ENCODE measurements around the gene IGFBP3.
"Not testable (repeated sequence)": the region's sequence is repeated elsewhere in the genome, so short reads cannot be mapped to it uniquely, and the experiment has no call there.

IGFBP3 gene, protein sequence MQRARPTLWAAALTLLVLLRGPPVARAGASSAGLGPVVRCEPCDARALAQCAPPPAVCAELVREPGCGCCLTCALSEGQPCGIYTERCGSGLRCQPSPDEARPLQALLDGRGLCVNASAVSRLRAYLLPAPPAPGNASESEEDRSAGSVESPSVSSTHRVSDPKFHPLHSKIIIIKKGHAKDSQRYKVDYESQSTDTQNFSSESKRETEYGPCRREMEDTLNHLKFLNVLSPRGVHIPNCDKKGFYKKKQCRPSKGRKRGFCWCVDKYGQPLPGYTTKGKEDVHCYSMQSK

DNA sequence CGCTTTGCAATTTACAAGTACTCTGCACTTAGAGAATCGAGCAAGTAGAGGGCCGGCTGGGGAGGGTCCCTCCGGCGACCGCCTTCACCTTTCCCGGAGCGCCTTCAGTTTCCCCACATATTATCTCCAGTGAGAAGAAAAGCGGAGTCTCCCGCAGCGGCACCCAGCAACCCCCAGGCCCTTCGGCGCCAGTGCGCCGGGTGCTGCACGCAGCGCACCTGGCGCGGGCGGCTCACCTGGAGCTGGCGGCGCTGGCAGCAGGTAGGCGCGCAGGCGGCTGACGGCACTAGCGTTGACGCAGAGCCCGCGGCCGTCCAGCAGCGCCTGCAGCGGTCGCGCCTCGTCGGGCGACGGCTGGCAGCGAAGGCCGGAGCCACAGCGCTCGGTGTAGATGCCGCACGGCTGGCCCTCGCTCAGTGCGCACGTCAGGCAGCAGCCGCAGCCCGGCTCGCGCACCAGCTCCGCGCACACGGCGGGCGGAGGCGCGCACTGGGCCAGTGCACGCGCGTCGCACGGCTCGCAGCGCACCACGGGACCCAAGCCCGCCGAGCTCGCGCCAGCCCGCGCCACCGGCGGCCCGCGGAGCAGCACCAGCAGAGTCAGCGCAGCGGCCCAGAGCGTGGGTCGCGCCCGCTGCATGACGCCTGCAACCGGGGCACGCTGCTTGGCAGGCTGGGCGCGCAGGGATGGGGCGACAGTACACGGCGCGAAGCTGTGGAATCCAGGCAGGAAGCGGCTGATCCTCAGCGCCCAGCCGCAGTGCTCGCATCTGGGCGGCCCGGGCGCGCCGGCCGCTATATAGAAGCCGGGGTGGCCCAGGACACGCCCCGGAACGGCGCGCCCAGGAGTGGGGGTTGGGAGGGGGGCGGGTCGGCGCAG, at the start of gene IGFBP3:
Gene IGFBP3 (minus strand): TSS at position 771 of the 879 bp plus-strand sequence. CDS start 132 bp downstream, at position 639.
- DNase-seq (ENCODE audit: low spot score) = peak; percentile 78

GRCh38 chr7:45970454-45970853, 49.4 kb upstream of the IGFBP3 start:
- no peak for DNase-seq (ENCODE audit: low spot score)

- DNase-seq (ENCODE audit: low spot score) = peak; percentile 22
These were observed 48.9 kb upstream of the IGFBP3 start for GRCh38 chr7:45969940-45970339.

- no peak for DNase-seq (ENCODE audit: low spot score)
These were observed 47.9 kb upstream of the IGFBP3 start for GRCh38 chr7:45968856-45969541.

- DNase-seq (ENCODE audit: low spot score) = no peak
These were observed 47.2 kb upstream of the IGFBP3 start for GRCh38 chr7:45968312-45968711.

- peak; percentile 22 for DNase-seq (ENCODE audit: low spot score)
These were observed 46.6 kb upstream of the IGFBP3 start for GRCh38 chr7:45967591-45968157.

- DNase-seq (ENCODE audit: low spot score) = peak; percentile 25
These were observed 41.8 kb upstream of the IGFBP3 start for GRCh38 chr7:45962861-45963260.

GRCh38 chr7:45957721-45958120, 36.6 kb upstream of the IGFBP3 start:
- no peak for DNase-seq (ENCODE audit: low spot score)

DNA sequence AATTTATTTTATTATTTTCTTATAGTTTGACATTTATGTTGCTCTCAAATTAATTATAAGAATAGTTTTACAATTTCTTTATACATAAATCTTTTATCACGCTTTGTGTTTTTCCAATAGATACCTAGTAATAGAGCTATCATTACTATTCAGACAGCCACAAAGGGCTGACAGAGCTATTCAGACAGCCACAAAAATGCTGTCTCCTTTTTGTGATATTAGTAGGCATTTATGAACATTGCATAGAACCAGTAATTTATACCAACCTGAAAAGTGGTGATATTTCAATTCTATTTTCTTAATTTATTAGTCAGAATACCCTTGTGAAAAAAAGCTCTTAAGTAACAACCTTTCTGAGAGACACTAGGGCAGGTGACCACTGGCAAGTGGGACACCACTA, 34.2 kb upstream of the IGFBP3 start:
- DNase-seq (ENCODE audit: low spot score) = no peak

DNA sequence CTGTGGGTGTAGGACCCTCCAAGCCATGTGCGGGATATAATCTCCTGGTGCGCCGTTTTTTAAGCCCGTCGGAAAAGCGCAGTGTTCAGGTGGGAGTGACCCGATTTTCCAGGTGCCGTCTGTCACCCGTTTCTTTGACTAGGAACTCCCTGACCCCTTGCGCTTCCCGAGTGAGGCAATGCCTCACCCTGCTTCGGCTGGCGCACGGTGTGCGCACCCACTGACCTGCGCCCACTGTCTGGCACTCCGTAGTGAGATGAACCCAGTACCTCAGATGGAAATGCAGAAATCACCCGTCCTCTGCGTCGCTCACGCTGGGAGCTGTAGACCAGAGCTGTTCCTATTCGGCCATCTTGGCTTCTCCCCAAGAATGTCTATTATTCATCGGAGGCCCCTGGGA, 32.0 kb upstream of the IGFBP3 start:
- not testable (repeated sequence) for DNase-seq (ENCODE audit: low spot score)

DNA sequence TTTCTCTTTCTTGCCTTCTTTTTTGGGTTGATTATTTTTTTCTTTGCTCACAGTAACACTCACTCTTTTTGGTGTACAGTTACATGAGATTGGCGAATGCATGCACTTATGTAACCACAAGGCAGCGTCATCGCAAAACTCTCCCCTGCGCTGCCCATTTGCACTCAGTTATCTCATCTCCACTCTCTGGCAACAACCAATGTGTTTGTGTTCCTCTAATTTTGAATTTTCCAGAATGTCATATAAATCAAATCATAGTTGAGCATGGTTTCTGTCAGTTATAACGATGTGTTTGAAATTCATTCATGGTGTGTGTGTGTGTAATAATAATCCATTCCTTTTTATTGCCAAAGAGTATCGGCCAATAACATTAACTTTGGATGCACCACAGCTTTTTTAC, 23.0 kb upstream of the IGFBP3 start:
- no peak for DNase-seq (ENCODE audit: low spot score)

DNA sequence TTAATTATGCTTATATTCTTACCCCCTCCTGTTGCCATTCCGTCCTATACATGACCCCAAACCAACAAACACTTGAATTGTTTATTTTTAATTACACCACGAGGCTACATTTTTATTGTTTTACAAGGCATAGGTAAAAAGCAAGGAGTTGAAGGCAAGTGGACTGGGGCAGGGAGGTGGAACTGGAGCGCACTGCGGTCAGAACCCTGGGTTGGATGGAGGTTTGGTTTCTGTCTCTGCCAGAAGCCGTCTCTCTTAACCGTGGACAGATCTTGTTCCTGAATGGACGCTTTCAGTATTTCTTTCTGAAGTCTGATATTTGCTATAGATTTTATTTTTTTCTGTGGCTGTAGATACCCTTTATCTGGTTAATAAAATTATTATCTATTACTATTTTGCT, 19.9 kb upstream of the IGFBP3 start:
- no peak for DNase-seq (ENCODE audit: low spot score)

DNA sequence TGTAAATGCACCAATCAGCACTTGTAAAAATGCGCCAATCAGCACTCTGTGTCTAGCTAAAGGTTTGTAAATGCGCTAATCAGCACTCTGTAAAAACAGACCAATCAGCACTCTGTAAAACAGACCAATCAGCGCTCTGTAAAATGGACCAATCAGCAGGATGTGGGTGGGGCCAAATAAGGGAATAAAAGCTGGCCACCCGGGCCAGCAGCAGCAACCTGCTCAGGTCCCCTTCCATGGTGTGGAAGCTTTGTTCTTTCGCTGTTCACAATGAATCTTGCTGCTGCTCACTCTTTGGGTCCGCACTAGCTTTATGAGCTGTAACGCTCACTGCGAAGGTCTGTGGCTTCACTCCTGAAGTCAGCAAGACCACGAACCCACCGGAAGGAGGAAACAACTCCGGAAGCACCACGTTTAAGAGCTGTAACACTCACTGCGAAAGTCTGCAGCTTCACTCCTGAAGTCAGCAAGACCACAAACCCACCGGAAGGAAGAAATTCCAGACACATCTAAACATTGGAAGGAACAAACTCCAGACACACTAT, 19.2 kb upstream of the IGFBP3 start:
- not testable (repeated sequence) for DNase-seq (ENCODE audit: low spot score)

GRCh38 chr7:45939574-45939973, 18.5 kb upstream of the IGFBP3 start:
- DNase-seq (ENCODE audit: low spot score) = no peak

DNA sequence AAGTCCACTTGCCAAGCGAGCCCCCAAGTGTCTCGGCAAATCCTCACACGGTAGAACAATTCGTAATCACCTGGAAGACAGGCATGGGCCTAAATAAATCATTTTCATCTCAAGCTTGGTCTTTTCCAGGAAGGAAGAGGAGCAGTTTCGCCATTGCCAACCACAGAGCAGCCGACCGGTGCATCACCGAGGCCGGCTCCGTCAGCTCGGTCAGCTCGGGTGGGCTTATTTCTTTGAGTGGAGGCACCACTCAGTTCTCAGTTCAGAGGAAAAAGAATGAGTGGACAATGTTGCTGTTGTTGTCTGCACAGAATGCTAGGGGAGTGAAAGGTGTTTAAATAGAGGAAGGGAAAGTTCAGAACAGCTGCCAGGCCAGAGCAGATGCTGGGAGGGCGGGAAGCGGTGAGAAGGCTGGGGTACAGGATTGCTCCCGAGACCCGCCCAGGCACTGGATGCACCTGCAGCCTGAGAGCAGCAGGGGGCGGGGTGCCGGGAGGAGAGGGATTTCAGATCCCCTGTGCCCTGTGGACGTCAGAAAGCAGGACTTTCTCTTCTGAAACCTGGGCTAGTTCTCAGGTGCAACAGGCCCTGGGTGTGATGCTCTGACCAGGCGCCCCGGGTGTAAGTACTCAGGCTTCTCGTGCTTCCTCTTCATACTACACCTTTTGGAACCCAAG, 17.7 kb upstream of the IGFBP3 start:
- no peak for DNase-seq (ENCODE audit: low spot score)

DNA sequence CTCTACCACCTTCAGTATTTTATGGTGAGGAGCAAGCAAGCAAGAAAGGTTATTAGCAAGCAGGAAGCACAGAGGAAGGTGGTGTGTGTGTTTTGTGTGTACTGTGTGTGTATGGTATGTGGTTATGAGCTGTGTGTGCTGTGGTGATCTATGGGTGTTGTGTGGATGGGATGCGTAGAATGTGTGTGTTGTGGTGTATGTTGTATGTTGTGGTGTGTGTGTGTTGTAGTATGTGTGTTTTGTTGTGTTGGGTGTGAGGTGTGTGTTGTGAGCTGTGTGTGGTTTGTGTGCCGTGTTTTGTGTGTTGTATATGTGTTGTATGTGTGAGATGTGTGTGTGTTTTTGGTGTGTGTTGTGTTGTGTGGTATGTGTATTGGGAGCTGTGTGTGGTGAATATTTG, 16.8 kb upstream of the IGFBP3 start:
- no peak for DNase-seq (ENCODE audit: low spot score)

DNA sequence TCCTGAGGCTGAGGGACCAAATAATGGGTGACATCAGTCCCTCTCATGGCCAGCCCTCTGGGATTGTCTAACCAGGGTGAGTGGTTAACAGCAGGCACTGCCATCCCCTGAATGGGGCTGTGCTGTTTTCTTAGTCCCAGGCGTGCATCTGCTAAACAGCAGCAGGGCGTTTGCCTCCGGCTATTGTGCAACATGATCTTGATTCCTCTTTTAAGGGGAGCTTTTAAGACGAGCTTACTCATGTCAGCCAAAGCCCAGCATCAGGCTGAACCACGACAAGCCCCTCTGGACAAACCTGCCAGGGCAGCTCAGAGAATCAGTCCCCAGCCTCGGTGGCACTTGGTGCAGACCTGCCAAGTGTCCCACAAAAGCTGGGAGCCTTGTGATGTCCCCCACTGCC, 16.2 kb upstream of the IGFBP3 start:
- no peak for DNase-seq (ENCODE audit: low spot score)

DNA sequence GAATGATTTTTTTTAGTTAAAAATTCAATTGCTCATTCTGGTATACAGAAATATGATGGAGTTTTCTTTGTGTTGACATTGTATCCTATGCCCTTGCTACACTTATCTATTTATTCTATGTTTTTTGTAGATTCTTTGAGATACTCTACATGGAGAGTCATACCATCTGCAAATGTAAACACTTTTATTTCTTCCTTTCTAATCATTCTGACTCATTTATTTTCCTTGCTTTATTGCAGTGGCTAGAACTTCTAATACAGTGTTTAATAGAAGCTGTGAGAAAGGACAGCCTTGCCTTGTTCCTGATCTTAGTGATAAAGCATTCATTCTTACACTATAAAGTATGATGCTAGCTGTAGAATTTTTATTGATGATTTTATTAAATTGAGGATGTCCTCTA, 9.9 kb upstream of the IGFBP3 start:
- no peak for DNase-seq (ENCODE audit: low spot score)

DNA sequence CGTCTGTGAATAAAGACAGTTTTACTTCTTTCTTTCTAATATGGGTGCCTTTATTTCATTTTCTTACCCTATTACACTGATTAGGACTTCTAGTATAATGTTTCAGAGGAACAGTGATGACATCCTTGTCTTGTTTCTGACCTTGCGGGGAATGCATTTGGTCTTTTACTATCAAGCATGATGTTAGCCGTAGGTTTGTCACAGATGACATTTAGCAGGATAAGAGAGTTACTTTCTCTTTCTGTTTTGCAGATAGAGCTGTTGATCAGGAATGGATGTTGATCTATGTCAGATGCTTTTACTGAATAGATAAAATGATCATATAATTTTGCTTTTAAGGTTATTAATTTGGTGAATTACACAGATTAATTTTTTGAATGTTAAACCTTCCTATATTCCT, 6.6 kb upstream of the IGFBP3 start:
- DNase-seq (ENCODE audit: low spot score) = no peak

GRCh38 chr7:45924283-45924682, 3.2 kb upstream of the IGFBP3 start:
- DNase-seq (ENCODE audit: low spot score) = no peak

DNA sequence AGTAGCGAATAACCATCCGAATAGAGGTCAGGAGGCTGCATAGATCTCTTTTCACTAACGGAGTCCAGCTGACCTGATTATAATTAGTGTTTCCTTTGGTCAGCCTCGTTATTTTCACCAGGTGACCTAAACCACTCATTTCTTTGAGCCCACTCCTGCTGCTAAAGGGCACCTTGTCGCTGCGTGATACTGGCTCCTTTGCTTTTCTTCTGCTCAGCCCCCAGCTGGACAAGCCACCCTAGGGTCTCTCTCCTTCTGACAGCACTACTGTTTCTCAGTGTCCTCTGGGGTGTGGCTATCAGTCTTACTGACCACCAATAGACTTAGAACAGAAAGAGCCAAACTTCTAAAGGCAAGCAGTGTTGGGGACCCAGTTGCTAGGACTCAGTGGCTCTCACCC, 2.7 kb upstream of the IGFBP3 start:
- no peak for DNase-seq (ENCODE audit: low spot score)

DNA sequence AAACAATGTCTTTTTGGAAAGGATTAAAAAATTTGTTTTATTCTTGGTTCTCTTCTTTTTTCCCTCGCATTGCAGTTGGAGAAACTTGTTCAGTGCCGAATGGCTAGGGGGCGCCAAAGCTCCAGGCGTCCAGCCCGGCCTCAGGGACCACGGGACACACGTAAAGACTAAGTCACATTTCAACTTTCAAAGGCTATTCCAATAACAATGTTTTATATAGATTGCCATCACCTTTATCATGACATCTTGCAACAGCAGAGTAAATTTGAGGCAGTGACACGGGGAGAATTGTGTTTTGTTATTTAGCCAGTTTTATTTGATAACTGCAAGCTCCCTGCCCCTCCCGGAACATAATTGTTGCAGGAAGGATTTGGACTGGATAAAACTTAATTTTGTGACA, 2.2 kb upstream of the IGFBP3 start:
- peak; percentile 80 for DNase-seq (ENCODE audit: low spot score)
